H1 (cell line): Measurements from ENCODE around the gene CYB5R3. TPM values are rescaled to one million over a fixed set of nuclear protein-coding genes. Genes with fewer than 3 reads are reported as not detected.

Experiments
- CTCF ChIA-PET: fragments of 300-600 bp; sonication (Branson Sonifier 250); formaldehyde crosslinking; loops from one replicate; lab custom pipeline; 2021; ENCODE audit not compliant: partially characterized antibody; lab: Charles Lee
- POLR2A ChIA-PET: fragments of 300-600 bp; sonication (Branson Sonifier 250); formaldehyde crosslinking; loops from one replicate; lab custom pipeline; 2021; ENCODE audit warnings: inconsistent platforms; ENCODE audit not compliant: partially characterized antibody; lab: Charles Lee
- DNase-seq, 2 experiments: peaks; one replicate each; pipeline versions ENCODE4 v3.0.0 to v3.0.0-alpha.2; 2010 to 2022; ENCODE audit warnings: low spot score in 2 of 2, low read depth in 1 of 2, mixed read lengths in 1 of 2
- FAIRE-seq: peaks from 2 replicates; lab custom pipeline; 2011; peaks lifted over from hg19 to GRCh38; lab: Jason Lieb, UNC
- H2AFZ ChIP-seq: 2 replicates; pipeline ENCODE4 v1.8.1; 2012; ENCODE audit warnings: low read length, inconsistent platforms
- H2AK5ac ChIP-seq: 2 replicates; pipeline ENCODE4 v1.6.1; 2013; ENCODE audit warnings: low read depth, low read length
- H2BK120ac ChIP-seq: replicated peaks from 2 replicates; pipeline ENCODE3; 2013; ENCODE audit warnings: low read depth, low read length, inconsistent platforms
- H2BK12ac ChIP-seq: 2 replicates; pipeline ENCODE4 v1.6.1; 2013; ENCODE audit warnings: low read depth, low read length
- H2BK15ac ChIP-seq: 2 replicates; pipeline ENCODE4 v1.6.1; 2013; ENCODE audit warnings: low read length
- H2BK20ac ChIP-seq: 2 replicates; pipeline ENCODE4 v1.6.1; 2013; ENCODE audit warnings: low read length
- H2BK5ac ChIP-seq: 2 replicates; pipeline ENCODE4 v1.6.1; 2013; ENCODE audit warnings: low read depth, low read length
- H3K14ac ChIP-seq: 2 replicates; pipeline ENCODE4 v1.6.1; 2013; ENCODE audit warnings: inconsistent platforms; ENCODE audit not compliant: insufficient read length
- H3K18ac ChIP-seq: 2 replicates; pipeline ENCODE4 v1.6.1; 2013; ENCODE audit warnings: low read length; ENCODE audit errors: extremely low read depth
- H3K23ac ChIP-seq: 2 replicates; pipeline ENCODE4 v1.6.1; 2013; ENCODE audit warnings: inconsistent platforms; ENCODE audit not compliant: insufficient read length
- H3K23me2 ChIP-seq: 2 replicates; pipeline ENCODE4 v1.6.1; 2013; ENCODE audit warnings: low read depth, low read length
- H3K27ac ChIP-seq: 2 replicates; pipeline ENCODE4 v1.6.1; 2011; ENCODE audit warnings: low read depth, low read length, inconsistent platforms
- H3K27me3 ChIP-seq, 4 experiments: replicated peaks in 1 of 4; 1 replicate in 1 of 4; 2 replicates in 3 of 4; pipeline versions ENCODE4 v1.6.1 to v1.8.1; 2011 to 2013; ENCODE audit warnings: low read length in 3 of 4, mild to moderate bottlenecking in 3 of 4, inconsistent platforms in 2 of 4, mixed read lengths in 2 of 4, moderate library complexity in 1 of 4; ENCODE audit not compliant: control insufficient read depth in 3 of 4, insufficient read depth in 3 of 4; ENCODE audit errors: extremely low read depth in 1 of 4
- H3K36me3 ChIP-seq, 4 experiments: 2 replicates each; pipeline versions ENCODE4 v1.6.1 to v1.8.1; 2011 to 2013; ENCODE audit warnings: mild to moderate bottlenecking in 4 of 4, low read length in 3 of 4, moderate library complexity in 2 of 4, control low read depth in 1 of 4, inconsistent platforms in 1 of 4; ENCODE audit not compliant: insufficient read depth in 4 of 4, control insufficient read depth in 2 of 4
- H3K4ac ChIP-seq: replicated peaks from 2 replicates; pipeline ENCODE3; 2013; ENCODE audit warnings: low read length, low read depth, mixed read lengths, inconsistent platforms; ENCODE audit not compliant: insufficient read length
- H3K4me1 ChIP-seq, 4 experiments: replicated peaks in 1 of 4; 1 replicate in 1 of 4; 2 replicates in 3 of 4; pipeline versions ENCODE4 v1.6.1 to v1.8.1; 2011 to 2013; ENCODE audit warnings: low read length in 3 of 4, inconsistent platforms in 2 of 4, mixed read lengths in 1 of 4; ENCODE audit not compliant: insufficient read depth in 4 of 4, control insufficient read depth in 3 of 4
- H3K4me2 ChIP-seq, 2 experiments: 2 replicates each; pipeline versions ENCODE4 v1.6.1 to v1.8.1; 2011 to 2013; ENCODE audit warnings: low read depth in 2 of 2, low read length in 2 of 2, control low read depth in 1 of 2, inconsistent platforms in 1 of 2, mild to moderate bottlenecking in 1 of 2; ENCODE audit not compliant: insufficient read depth in 1 of 2
- H3K4me3 ChIP-seq, 4 experiments: fragments of 200-600, 300-600 bp in 1 of 4; sonication (generic), shearing (Covaris generic), sonication (Bioruptor Twin) in 1 of 4; 2 replicates each; pipeline versions ENCODE4 v1.5.1 to v1.8.1; 2011 to 2016; ENCODE audit warnings: low read length in 4 of 4, low read depth in 3 of 4, control low read depth in 2 of 4, inconsistent platforms in 2 of 4, mild to moderate bottlenecking in 2 of 4, mixed read lengths in 1 of 4, moderate library complexity in 1 of 4; ENCODE audit not compliant: insufficient read depth in 2 of 4; ENCODE audit errors: extremely low read depth in 1 of 4
- H3K56ac ChIP-seq: replicated peaks from 2 replicates; pipeline ENCODE3; 2013; ENCODE audit warnings: low read depth, mild to moderate bottlenecking, mixed read lengths, low read length, inconsistent platforms; ENCODE audit not compliant: insufficient read length
- H3K79me1 ChIP-seq: 2 replicates; pipeline ENCODE4 v1.6.1; 2013; ENCODE audit warnings: low read depth, low read length, control low read depth
- H3K79me2 ChIP-seq, 2 experiments: 2 replicates each; pipeline versions ENCODE4 v1.6.1 to v1.8.1; 2012 to 2013; ENCODE audit warnings: low read length in 2 of 2, mild to moderate bottlenecking in 2 of 2, inconsistent platforms in 1 of 2; ENCODE audit not compliant: insufficient read depth in 2 of 2, control insufficient read depth in 1 of 2
- H3K9ac ChIP-seq, 4 experiments: replicated peaks in 1 of 4; 1 replicate in 1 of 4; 2 replicates in 3 of 4; pipeline versions ENCODE4 v1.6.1 to v1.8.1; 2011 to 2013; ENCODE audit warnings: low read depth in 3 of 4, low read length in 3 of 4, control low read depth in 2 of 4, mild to moderate bottlenecking in 2 of 4, moderate library complexity in 2 of 4, inconsistent platforms in 1 of 4; ENCODE audit errors: extremely low read depth in 1 of 4
- H3K9me3 ChIP-seq, 2 experiments: 2 replicates each; pipeline versions ENCODE4 v1.6.1 to v1.8.1; 2012 to 2013; ENCODE audit warnings: mild to moderate bottlenecking in 2 of 2, moderate library complexity in 2 of 2, control low read depth in 1 of 2, inconsistent platforms in 1 of 2, low read depth in 1 of 2, low read length in 1 of 2, mixed read lengths in 1 of 2; ENCODE audit not compliant: insufficient read depth in 2 of 2
- H4K20me1 ChIP-seq, 2 experiments: replicated peaks in 1 of 2; 2 replicates each; pipeline versions ENCODE3 to v1.8.1; 2011 to 2013; ENCODE audit warnings: inconsistent platforms in 2 of 2, low read length in 2 of 2, mild to moderate bottlenecking in 1 of 2; ENCODE audit not compliant: insufficient read depth in 2 of 2, control insufficient read depth in 1 of 2
- H4K5ac ChIP-seq: 2 replicates; pipeline ENCODE4 v1.6.1; 2013; ENCODE audit warnings: low read length, low read depth, mixed read lengths, inconsistent platforms; ENCODE audit not compliant: insufficient read length
- H4K8ac ChIP-seq: 2 replicates; pipeline ENCODE4 v1.8.0; 2013; ENCODE audit warnings: mild to moderate bottlenecking, moderate library complexity, low read length, inconsistent platforms; ENCODE audit not compliant: insufficient read depth; ENCODE audit errors: extremely low read depth
- H4K91ac ChIP-seq: replicated peaks from 2 replicates; pipeline ENCODE3; 2013; ENCODE audit warnings: low read length, mixed read lengths, inconsistent platforms; ENCODE audit not compliant: insufficient read length
- CBX5 ChIP-seq: fragments of 300-800, 300-1000 bp; sonication (generic); IDR thresholded peaks from 2 replicates; pipeline ENCODE4 v1.7.1; 2016; ENCODE audit warnings: antibody characterized with exemption, low read length, low read depth
- EGR1 ChIP-seq: IDR thresholded peaks from 2 replicates; pipeline ENCODE4 v1.6.1; 2011; ENCODE audit warnings: low read depth, low read length, borderline replicate concordance
- JUN ChIP-seq: IDR thresholded peaks from 2 replicates; pipeline ENCODE4 v1.6.1; 2011; ENCODE audit warnings: low read depth, mild to moderate bottlenecking, improper control_type of control experiment, low read length
- JUND ChIP-seq: IDR thresholded peaks from 2 replicates; pipeline ENCODE4 v1.6.1; 2011; ENCODE audit warnings: mild to moderate bottlenecking, improper control_type of control experiment, low read length
- KDM5A ChIP-seq: fragments of 200-600 bp; IDR thresholded peaks from 2 replicates; pipeline ENCODE4 v1.7.1; 2012; ENCODE audit warnings: mild to moderate bottlenecking, low read length, inconsistent platforms, mixed read lengths
- RBBP5 ChIP-seq: IDR thresholded peaks from 2 replicates; pipeline ENCODE4 v1.7.1; 2012; ENCODE audit warnings: low read depth, mild to moderate bottlenecking, inconsistent platforms, low read length, moderate library complexity, borderline replicate concordance
- SIN3A ChIP-seq, 2 experiments: IDR thresholded peaks in 1 of 2; conservative IDR thresholded peaks in 1 of 2; 2 replicates each; pipeline ENCODE4 v1.6.1; 2011 to 2012; ENCODE audit warnings: low read length in 2 of 2, improper control_type of control experiment in 1 of 2, low read depth in 1 of 2, mild to moderate bottlenecking in 1 of 2
- SIX5 ChIP-seq: IDR thresholded peaks from 2 replicates; pipeline ENCODE4 v1.6.1; 2011; ENCODE audit warnings: mild to moderate bottlenecking, low read depth, low read length
- ZNF274 ChIP-seq: IDR thresholded peaks from 2 replicates; pipeline ENCODE4 v1.7.0; 2012; ENCODE audit warnings: low read length, borderline replicate concordance; ENCODE audit errors: extremely low read depth
- WGBS, 2 experiments: shearing (Covaris generic) in 1 of 2; methylation state at CpG; one replicate each; pipeline versions ENCODE4 v1.1.6 to v1.1.7; 2013 to 2015; ENCODE audit warnings: low lambda C conversion rate in 2 of 2, mixed read lengths in 2 of 2, inconsistent platforms in 1 of 2, low coverage in 1 of 2, missing lambda C conversion rate in 1 of 2; ENCODE audit not compliant: insufficient replicate concordance in 2 of 2, insufficient coverage in 1 of 2, insufficient read length in 1 of 2; ENCODE audit errors: extremely low coverage in 1 of 2, missing lambda C conversion rate in 1 of 2; 5-methylcytosine and 5-hydroxymethylcytosine counted together
- polyA plus RNA-seq, 7 experiments: library from polyadenylated mRNA; depleted of rRNA in 3 of 7; stranded (reverse) in 5 of 7; unstranded in 2 of 7; fragments of >200 nt in 5 of 7; fragments of 200-250 nt in 2 of 7; gene quantifications; 1 replicate in 5 of 7; 2 replicates in 1 of 7; 4 replicates in 1 of 7; pipeline versions ENCODE4 v1.2.1 to v1.2.3, GENCODE V29; 2011 to 2013; ENCODE audit warnings: missing spikeins in 2 of 7, mixed read lengths in 2 of 7
- total RNA-seq: library from RNA; stranded (reverse); fragmentation: NEBNext Ultra II Directional; extraction: Animal tissue kit (Norgen Biotek cat#: 25700); gene quantifications from 2 replicates; pipeline ENCODE4 v1.2.1, GENCODE V29; 2021
- TF ChIP-seq, protein P1 (sequence below): IDR thresholded peaks from 2 replicates; pipeline ENCODE4 v1.6.1; 2011; ENCODE audit warnings: low read depth, mild to moderate bottlenecking, low read length; ENCODE audit not compliant: insufficient read depth

CYB5R3 gene
- total and polyA plus RNA-seq, 2 of the 8 experiments (the other 6 are each of a cell fraction or from before 2014, with no cell fraction given), result 75.3 to 113 TPM

DNA sequence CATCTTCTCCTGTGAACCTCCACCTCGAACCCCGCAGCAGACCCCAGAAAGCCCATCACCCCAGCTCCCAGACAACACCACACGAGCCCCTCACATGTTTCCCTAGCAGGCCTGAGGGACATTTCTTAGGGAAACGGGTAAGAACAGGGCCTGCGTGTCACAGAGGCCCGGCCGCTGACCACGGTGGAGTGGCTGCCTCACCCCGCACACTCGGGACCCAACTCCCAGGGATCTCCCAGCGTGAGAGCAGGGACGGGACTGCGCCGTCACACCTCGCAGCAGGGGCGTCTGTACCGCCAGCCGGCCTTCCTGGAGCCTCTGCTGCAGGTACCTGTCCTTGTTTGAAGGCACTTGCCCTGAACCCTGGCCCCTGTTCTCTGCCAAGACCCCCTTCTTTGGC lies 19.0 kb downstream of the CYB5R3 start:
- H3K27me3 ChIP-seq, result no peaks in the 10 kb centered on the region
- no peak overlapping the region for H2BK20ac ChIP-seq
- no peak overlapping the region for H3K23ac ChIP-seq
- peaks cover 7 to 35% (median 16%) of the 10 kb centered on the region in 4 experiments; a peak in 5 of 8 replicates for H3K36me3 ChIP-seq
- H4K20me1 ChIP-seq, result peaks cover 0 to 11% of the 10 kb centered on the region in 2 experiments
- H3K4me1 ChIP-seq, result no peaks in the 10 kb centered on the region
- no peak overlapping the region for H2BK12ac ChIP-seq
- no peak overlapping the region for H3K4me3 ChIP-seq
- no peak for FAIRE-seq
- H3K56ac ChIP-seq, result no peak overlapping the region
- no peak overlapping the region for H2AFZ ChIP-seq
- DNase-seq, result no peak
- H2BK120ac ChIP-seq, result no peak overlapping the region
- no peaks in the 10 kb centered on the region for H3K23me2 ChIP-seq
- no peak overlapping the region for H3K4ac ChIP-seq
- ChIA-PET CTCF (interaction anchor here (1.0 to 5.0 kb wide), 2 partner anchors 8 to 71 kb away, joined by 3 to 43 read pairs; no protein-coding TSS in a partner anchor), POLR2A (interaction anchor here (1.1 to 8.9 kb wide), 3 partner anchors 9 to 16 kb away, joined by 3 to 85 read pairs (median 8); partner anchors contain the start of genes ATP5MGL and POLDIP3)
- H3K18ac ChIP-seq, result no peak overlapping the region
- no peak overlapping the region for H4K91ac ChIP-seq
- H3K4me2 ChIP-seq, result no peak overlapping the region
- no peak overlapping the region for H2BK15ac ChIP-seq
- no peak overlapping the region for H4K8ac ChIP-seq
- no peak overlapping the region for H2BK5ac ChIP-seq
- TF ChIP-seq JUND (no peak), JUN (no peak), SIN3A (conservative IDR thresholded peaks at IDR 0.05 in 1 of 2, IDR thresholded peaks at IDR 0.05 in 1 of 2; ENCODE audit: low read depth in 1 of 2, low read length in 2 of 2) (no peak), SIX5 (no peak), KDM5A (no peak), ZNF274 (no peak), CBX5 (no peak), EGR1 (no peak), RBBP5 (no peak)
- TF ChIP-seq, protein P1, sequence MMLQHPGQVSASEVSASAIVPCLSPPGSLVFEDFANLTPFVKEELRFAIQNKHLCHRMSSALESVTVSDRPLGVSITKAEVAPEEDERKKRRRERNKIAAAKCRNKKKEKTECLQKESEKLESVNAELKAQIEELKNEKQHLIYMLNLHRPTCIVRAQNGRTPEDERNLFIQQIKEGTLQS, result no peak
- TF ChIP-seq, all 59 proteins: peak for 0
- Histone ChIP-seq H2AK5ac (no peak overlapping the region), H3K79me2 (no peaks in the 10 kb centered on the region; a peak in 1 of 4 replicates), H3K27ac (no peak overlapping the region), H3K9me3 (no peaks in the 10 kb centered on the region), H4K5ac (no peak overlapping the region), H3K9ac (no peak overlapping the region), H3K79me1 (no peaks in the 10 kb centered on the region; the same call in 1 of the 2 replicates), H3K14ac (no peak overlapping the region)
- 96% methylated on average over 17 of the region's 18 CpGs; no CpG with 5 or more reads in 1 of the 2 experiments for whole genome bisulfite sequencing, 2 experiments
